NCI-H82 (cell line): ENCODE data around the gene FLT3.

ENCODE experiments used
- DNase-seq: peaks from one replicate; lab custom pipeline; 2025; lab: John Stamatoyannopoulos, UW

The FLT3 gene

DNA sequence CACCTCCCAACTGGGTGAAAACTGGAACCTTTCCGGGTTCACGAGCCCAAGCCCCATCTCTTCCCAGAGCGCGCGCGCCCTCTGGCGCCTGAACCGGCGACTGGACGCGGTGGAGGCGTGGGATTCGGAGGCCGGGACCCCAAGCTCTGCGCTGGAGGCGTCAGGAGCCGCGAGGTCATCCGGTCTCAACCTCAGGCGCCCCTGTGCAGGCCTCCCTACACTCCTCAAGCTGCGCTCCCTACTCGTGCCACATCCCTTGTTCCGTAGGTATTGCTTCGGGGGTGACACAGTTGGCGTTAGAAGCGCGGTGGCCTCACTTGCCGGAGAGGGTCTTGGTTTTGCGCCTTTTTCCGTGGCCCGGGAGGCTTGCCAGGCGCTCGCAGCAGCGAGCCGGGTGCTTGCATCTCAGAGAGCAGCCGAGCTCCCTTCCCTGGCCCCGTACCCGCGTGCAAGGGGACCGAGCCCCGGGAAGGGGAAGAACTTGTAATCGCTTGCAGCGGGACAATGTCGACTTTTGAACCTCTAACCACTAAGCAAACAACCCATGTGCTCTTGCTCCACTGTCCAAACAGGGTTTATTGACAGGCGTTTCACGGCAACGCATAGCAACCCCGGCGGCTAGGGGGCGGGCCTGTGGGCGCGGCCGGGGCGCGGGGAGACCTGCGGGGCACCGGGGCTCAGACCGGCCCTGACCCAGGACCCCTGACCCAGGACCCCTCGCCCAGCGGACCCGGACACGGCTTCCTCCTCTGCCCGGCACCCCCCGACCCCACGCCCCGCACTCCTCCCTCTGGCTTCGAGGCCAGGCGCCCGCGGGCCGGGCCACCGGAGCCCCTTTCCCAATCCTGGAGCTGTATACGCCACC lies 139.8 kb downstream of the FLT3 start:
- peak; percentile 49 for DNase-seq

- DNase-seq: no peak
Observed at GRCh38 chr13:27959976-27960361, 140.4 kb downstream of the FLT3 start.

GRCh38 chr13:27956576-27957300 lies 143.6 kb downstream of the FLT3 start:
- DNase-seq: no peak

DNA sequence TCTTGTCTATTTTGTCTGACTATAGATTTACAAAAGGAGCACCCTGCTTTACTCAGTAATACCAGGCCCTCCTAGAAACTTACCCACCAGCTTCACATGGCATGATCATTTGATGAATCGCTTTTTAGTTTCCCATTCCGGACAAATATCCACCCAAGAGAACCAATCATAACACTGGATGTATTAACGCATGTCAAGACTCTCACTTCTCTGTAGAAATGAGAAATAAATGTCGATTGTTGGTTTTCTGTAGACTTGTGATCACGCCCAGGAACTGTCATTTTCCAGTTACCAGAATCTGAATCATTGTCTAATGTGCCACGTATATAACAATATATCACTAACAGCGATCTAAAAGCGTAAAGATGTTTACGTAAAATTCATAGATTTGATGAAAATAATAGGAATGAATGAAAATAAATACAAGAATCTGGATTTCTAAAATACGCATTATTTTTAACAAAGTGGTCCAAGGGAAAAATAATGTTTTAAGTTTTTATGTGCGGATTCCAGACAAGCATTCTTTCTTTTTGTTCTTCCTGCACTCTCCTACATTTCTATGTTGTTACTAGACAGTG lies 145.3 kb downstream of the FLT3 start:
- DNase-seq: no peak

GRCh38 chr13:27954406-27954851 lies 145.9 kb downstream of the FLT3 start:
- DNase-seq: peak; percentile 22

DNA sequence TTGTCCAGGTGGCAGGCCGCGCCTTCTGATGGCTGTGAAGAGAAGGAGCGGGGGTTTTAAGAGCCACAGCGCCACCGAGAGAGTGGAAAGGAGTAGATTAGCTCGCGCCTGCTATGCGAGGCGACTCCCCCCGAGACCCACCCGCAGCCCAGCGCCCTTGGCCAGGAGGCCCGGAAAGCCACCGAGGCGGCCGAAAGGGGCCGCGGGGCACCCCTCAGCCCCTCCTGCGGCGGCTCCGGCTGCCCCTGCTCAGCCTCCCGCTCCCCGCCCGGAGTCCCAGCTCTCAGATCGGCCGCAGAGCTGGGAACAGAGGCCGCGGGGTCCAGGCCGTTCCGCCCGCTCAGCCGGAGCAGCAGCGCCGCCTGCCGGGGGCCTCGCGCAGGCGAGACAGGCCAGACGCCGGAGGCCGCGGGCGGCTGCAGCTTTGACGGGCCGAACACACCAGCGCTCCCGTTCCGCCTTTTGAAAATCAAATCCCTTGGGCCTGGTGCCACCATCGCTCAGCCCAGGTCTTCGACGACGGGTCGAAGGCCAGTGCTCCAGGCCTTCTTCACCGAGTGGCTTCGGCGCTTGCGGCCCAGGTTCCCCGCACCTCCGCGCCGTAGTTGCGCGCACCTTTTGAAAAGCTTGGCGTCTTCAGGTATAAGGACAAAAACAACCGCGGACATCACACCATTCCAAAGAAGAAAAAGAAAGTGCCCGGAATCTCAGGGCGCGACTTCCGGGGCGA lies 146.5 kb downstream of the FLT3 start:
- DNase-seq: peak; percentile 85
